Panc1 (cell line): ENCODE results near the gene PDXK. TPM values are rescaled to one million over a fixed set of nuclear protein-coding genes. Genes with fewer than 3 reads are reported as not detected.

ENCODE experiments used
- ATAC-seq: fragments of 200-7000 bp; cut with Tn5 transposase; 2 replicates; pipeline ENCODE4 v1.9.1; 2020; ENCODE audit warnings: mild to moderate bottlenecking, moderate library complexity
- BruUV-seq: library from RNA; stranded (reverse); fragments of 400-500 nt; replicated peaks from 2 replicates; lab custom pipeline; 2021; lab: Mats Ljungman, UMichigan
- CTCF ChIA-PET: fragments of 300-600 bp; sonication (Branson Sonifier 250); formaldehyde crosslinking; loops from one replicate; lab custom pipeline; 2022; ENCODE audit warnings: antibody characterized with exemption; lab: Charles Lee
- POLR2A ChIA-PET: fragments of 300-600 bp; sonication (Branson Sonifier 250); formaldehyde crosslinking; loops from one replicate; lab custom pipeline; 2022; ENCODE audit warnings: antibody characterized with exemption; lab: Charles Lee
- DNase-seq: peaks from one replicate; pipeline ENCODE4 v3.0.0-alpha.2; 2010; ENCODE audit warnings: low read depth, low spot score
- H3K27ac ChIP-seq: 2 replicates; pipeline ENCODE4 v1.5.1; 2011; ENCODE audit warnings: mild to moderate bottlenecking, low read length, inconsistent platforms
- H3K27me3 ChIP-seq: fragments of 200-500 bp; sonication (Bioruptor generic); 2 replicates; pipeline ENCODE4 v1.6.0; 2014; ENCODE audit warnings: low read length, inconsistent platforms; ENCODE audit not compliant: control insufficient read depth, insufficient read depth
- H3K36me3 ChIP-seq: fragments of 200-500 bp; sonication (Bioruptor generic); 2 replicates; pipeline ENCODE4 v1.5.1; 2014; ENCODE audit warnings: inconsistent platforms, mild to moderate bottlenecking, low read length, moderate library complexity; ENCODE audit not compliant: control insufficient read depth, insufficient read depth
- H3K4me1 ChIP-seq: 2 replicates; pipeline ENCODE4 v1.5.1; 2011; ENCODE audit warnings: inconsistent platforms, mild to moderate bottlenecking, low read length, moderate library complexity; ENCODE audit not compliant: control insufficient read depth, insufficient read depth
- H3K4me3 ChIP-seq, 2 experiments: 2 replicates each; pipeline ENCODE4 v1.5.1; 2011 to 2012; ENCODE audit warnings: low read depth in 2 of 2, low read length in 2 of 2, mild to moderate bottlenecking in 2 of 2, inconsistent platforms in 1 of 2, moderate library complexity in 1 of 2
- H3K9me3 ChIP-seq: fragments of 200-500 bp; sonication (Bioruptor generic); 2 replicates; pipeline ENCODE4 v1.5.1; 2014; ENCODE audit warnings: low read depth, mild to moderate bottlenecking, inconsistent platforms, low read length, moderate library complexity; ENCODE audit not compliant: control insufficient read depth, insufficient read depth
- POLR2AphosphoS5 ChIP-seq: IDR thresholded peaks from 2 replicates; pipeline ENCODE4 v1.6.1; 2012; ENCODE audit warnings: mild to moderate bottlenecking, low read depth, low read length, moderate library complexity
- SIN3A ChIP-seq: IDR thresholded peaks from 2 replicates; pipeline ENCODE4 v1.6.1; 2012; ENCODE audit warnings: low read depth, mild to moderate bottlenecking, low read length, moderate library complexity, borderline replicate concordance; ENCODE audit not compliant: insufficient read depth
- TCF7L2 ChIP-seq: IDR thresholded peaks from 2 replicates; pipeline ENCODE4 v1.6.1; 2011; ENCODE audit warnings: mild to moderate bottlenecking, low read depth, low read length, inconsistent platforms
- in situ Hi-C: cut with HindIII; loops from 2 replicates; pipeline ENCODE4 v1.10.0; 2016; ENCODE audit warnings: low sequenced_read_pairs, low pct_unique_long_range_greater_than_20kb
- intact Hi-C: fragments of 100-400 bp; cut with micrococcal nuclease; formaldehyde crosslinking; loops from one replicate; pipeline ENCODE4 v1.10.0; 2022; ENCODE audit not compliant: unreplicated experiment
- total RNA-seq: library from RNA; stranded (reverse); gene quantifications from one replicate; pipeline ENCODE4 v1.2.1, GENCODE V29; 2021; ENCODE audit not compliant: unreplicated experiment
- TF ChIP-seq, protein P1 (sequence below): fragments of 450-650 bp; IDR thresholded peaks from 2 replicates; pipeline ENCODE4 v1.5.1; 2017; ENCODE audit warnings: mild to moderate bottlenecking
- TF ChIP-seq, protein P2 (sequence below), 2 experiments: IDR thresholded peaks; 2 replicates each; pipeline ENCODE4 v1.6.1; 2011 to 2012; ENCODE audit warnings: low read depth in 2 of 2, control low read depth in 1 of 2, low read length in 1 of 2, mild to moderate bottlenecking in 1 of 2, moderate library complexity in 1 of 2; ENCODE audit not compliant: insufficient read depth in 1 of 2

The PDXK gene
- total RNA-seq, 1 experiment from 2014 or later, result 184 TPM

DNA sequence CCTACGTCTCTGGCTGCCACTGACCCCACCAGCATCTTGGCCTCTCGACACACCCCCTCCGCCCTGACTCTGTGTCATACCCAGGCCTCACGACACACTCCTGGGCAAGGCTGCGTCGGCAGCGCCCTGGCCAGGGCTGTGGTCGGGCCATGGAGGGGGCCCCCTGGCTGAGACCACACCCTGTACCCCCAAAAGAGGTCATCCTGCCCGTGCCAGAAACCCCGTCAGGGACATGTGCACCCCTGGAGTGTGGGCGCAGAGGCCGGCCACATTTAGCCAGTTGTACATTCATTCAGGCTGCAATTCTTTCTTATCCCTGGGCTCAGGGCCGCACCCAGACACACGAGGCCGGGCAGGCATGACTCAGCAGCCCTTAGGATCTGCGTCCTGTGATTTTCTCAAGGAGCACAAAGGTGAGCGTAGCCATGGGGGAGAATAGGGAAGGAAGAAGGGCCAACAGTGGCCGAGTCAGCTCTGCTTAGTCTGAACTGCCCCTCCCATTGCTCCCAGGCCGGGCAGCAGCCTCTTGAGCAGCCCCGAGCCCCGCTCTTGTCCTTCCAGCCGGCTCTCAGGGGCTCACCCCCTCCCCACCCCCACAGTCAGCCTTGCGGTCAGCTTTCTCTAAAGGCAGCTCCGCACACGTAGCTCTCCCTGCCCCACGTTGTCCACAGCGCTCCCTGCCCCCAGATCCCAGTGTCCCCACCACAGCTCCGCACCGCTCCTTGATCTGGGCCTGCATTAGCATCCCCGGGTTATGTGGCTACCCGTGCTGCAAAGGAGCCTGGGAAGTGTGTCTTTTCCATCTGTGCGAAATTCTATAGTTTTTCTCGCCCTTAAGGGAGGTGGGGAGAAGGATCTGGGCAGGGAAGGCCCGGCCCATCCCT lies 49.3 kb downstream of the PDXK start:
- H3K9me3 ChIP-seq, result no peaks in the 10 kb centered on the region
- in situ Hi-C loops (no loop called here), intact Hi-C loops (no loop called here)
- DNase-seq (no peak), ATAC-seq (peak; percentile 54)
- H3K27me3 ChIP-seq, result no peaks in the 10 kb centered on the region
- peak overlapping the region; percentile 73 for H3K27ac ChIP-seq
- H3K36me3 ChIP-seq, result no peaks in the 10 kb centered on the region
- no TSS peak for BruUV-seq
- TF ChIP-seq SIN3A (no peak), TCF7L2 (no peak), POLR2AphosphoS5 (no peak; the same call in 1 of the 2 replicates)
- TF ChIP-seq, protein P1, sequence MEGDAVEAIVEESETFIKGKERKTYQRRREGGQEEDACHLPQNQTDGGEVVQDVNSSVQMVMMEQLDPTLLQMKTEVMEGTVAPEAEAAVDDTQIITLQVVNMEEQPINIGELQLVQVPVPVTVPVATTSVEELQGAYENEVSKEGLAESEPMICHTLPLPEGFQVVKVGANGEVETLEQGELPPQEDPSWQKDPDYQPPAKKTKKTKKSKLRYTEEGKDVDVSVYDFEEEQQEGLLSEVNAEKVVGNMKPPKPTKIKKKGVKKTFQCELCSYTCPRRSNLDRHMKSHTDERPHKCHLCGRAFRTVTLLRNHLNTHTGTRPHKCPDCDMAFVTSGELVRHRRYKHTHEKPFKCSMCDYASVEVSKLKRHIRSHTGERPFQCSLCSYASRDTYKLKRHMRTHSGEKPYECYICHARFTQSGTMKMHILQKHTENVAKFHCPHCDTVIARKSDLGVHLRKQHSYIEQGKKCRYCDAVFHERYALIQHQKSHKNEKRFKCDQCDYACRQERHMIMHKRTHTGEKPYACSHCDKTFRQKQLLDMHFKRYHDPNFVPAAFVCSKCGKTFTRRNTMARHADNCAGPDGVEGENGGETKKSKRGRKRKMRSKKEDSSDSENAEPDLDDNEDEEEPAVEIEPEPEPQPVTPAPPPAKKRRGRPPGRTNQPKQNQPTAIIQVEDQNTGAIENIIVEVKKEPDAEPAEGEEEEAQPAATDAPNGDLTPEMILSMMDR, result no peak
- TF ChIP-seq, protein P2, sequence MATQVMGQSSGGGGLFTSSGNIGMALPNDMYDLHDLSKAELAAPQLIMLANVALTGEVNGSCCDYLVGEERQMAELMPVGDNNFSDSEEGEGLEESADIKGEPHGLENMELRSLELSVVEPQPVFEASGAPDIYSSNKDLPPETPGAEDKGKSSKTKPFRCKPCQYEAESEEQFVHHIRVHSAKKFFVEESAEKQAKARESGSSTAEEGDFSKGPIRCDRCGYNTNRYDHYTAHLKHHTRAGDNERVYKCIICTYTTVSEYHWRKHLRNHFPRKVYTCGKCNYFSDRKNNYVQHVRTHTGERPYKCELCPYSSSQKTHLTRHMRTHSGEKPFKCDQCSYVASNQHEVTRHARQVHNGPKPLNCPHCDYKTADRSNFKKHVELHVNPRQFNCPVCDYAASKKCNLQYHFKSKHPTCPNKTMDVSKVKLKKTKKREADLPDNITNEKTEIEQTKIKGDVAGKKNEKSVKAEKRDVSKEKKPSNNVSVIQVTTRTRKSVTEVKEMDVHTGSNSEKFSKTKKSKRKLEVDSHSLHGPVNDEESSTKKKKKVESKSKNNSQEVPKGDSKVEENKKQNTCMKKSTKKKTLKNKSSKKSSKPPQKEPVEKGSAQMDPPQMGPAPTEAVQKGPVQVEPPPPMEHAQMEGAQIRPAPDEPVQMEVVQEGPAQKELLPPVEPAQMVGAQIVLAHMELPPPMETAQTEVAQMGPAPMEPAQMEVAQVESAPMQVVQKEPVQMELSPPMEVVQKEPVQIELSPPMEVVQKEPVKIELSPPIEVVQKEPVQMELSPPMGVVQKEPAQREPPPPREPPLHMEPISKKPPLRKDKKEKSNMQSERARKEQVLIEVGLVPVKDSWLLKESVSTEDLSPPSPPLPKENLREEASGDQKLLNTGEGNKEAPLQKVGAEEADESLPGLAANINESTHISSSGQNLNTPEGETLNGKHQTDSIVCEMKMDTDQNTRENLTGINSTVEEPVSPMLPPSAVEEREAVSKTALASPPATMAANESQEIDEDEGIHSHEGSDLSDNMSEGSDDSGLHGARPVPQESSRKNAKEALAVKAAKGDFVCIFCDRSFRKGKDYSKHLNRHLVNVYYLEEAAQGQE (IDR thresholded peaks at IDR 0.05; ENCODE audit: insufficient read depth in 1 of 2, low read depth in 2 of 2, low read length in 1 of 2), result no peak
- H3K4me3 ChIP-seq, result no peak overlapping the region
- ChIA-PET CTCF (no interaction called here), POLR2A (no interaction called here)
- H3K4me1 ChIP-seq, result peaks cover 30% of the 10 kb centered on the region

DNA sequence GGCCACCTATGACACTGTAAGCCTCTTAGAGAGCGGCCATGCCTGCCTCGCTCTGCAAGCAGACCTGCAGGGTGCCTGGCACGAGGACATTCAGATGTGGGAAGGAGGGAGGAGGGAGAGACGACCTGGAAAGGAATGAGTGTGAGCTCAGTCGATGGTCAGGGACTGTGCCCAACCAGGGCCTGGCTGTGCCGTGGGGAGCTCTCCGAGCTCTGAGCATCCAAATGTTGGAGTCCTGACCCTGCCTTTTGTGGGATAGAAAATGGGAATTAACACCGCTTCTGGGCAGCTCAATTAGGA lies 49.9 kb downstream of the PDXK start:
- in situ Hi-C loops (no loop called here), intact Hi-C loops (no loop called here)
- Histone ChIP-seq H3K36me3 (no peaks in the 10 kb centered on the region), H3K4me1 (peaks cover 29% of the 10 kb centered on the region), H3K9me3 (no peaks in the 10 kb centered on the region), H3K4me3 (no peak overlapping the region), H3K27ac (peak overlapping the region; percentile 73; the same call in 1 of the 2 replicates), H3K27me3 (no peaks in the 10 kb centered on the region)
- no TSS peak for BruUV-seq
- ATAC-seq (peak; percentile 12), DNase-seq (no peak)
- TF ChIP-seq TCF7L2 (no peak), POLR2AphosphoS5 (no peak), SIN3A (no peak)
- TF ChIP-seq, protein P1, result no peak
- TF ChIP-seq, protein P2 (IDR thresholded peaks at IDR 0.05; ENCODE audit: insufficient read depth in 1 of 2, low read depth in 2 of 2, low read length in 1 of 2), result no peak
- CTCF ChIA-PET, result no interaction called here
- POLR2A ChIA-PET, result no interaction called here
